GM23338 (cell line): ENCODE results near the gene PLS1. TPM values are rescaled to one million over a fixed set of nuclear protein-coding genes. Genes with fewer than 3 reads are reported as not detected.

Experiments used
- ATAC-seq: fragments of 200-7000 bp; cut with Tn5 transposase; 3 replicates; pipeline ENCODE4 v1.9.1; 2020
- DNase-seq: peaks from one replicate; pipeline ENCODE4 v3.0.0-alpha.2; 2015; ENCODE audit warnings: low spot score
- H2AFZ ChIP-seq: fragments of 200-600 bp; sonication (generic); 2 replicates; pipeline ENCODE4 v1.8.0; 2016; ENCODE audit warnings: antibody characterized with exemption, mild to moderate bottlenecking, moderate library complexity
- H3F3A ChIP-seq: fragments of 200-600 bp; sonication (generic); replicated peaks from 2 replicates; pipeline ENCODE4 v1.8.0; 2017; ENCODE audit warnings: antibody characterized with exemption, mixed run types, low read depth
- H3K27ac ChIP-seq: fragments of 200-600 bp; sonication (generic); 2 replicates; pipeline ENCODE4 v1.6.1; 2016; ENCODE audit warnings: low read depth
- H3K27me3 ChIP-seq: fragments of 200-600 bp; sonication (generic); 2 replicates; pipeline ENCODE4 v1.8.0; 2016; ENCODE audit warnings: mild to moderate bottlenecking, mixed run types, moderate library complexity; ENCODE audit not compliant: insufficient read depth
- H3K36me3 ChIP-seq: fragments of 200-600 bp; sonication (generic); 2 replicates; pipeline ENCODE4 v1.8.0; 2016; ENCODE audit warnings: mild to moderate bottlenecking; ENCODE audit not compliant: insufficient read depth
- H3K4me1 ChIP-seq: fragments of 200-600 bp; sonication (generic); 2 replicates; pipeline ENCODE4 v1.8.0; 2016; ENCODE audit warnings: mild to moderate bottlenecking, moderate library complexity; ENCODE audit not compliant: insufficient read depth
- H3K4me2 ChIP-seq: fragments of 200-600 bp; sonication (generic); 2 replicates; pipeline ENCODE4 v1.7.1; 2017; ENCODE audit warnings: mixed run types
- H3K4me3 ChIP-seq: fragments of 200-600 bp; sonication (generic); 2 replicates; pipeline ENCODE4 v1.6.1; 2016; ENCODE audit warnings: mixed run types
- H3K79me2 ChIP-seq: fragments of 200-600 bp; sonication (generic); replicated peaks from 2 replicates; pipeline ENCODE4 v1.8.0; 2017; ENCODE audit warnings: mild to moderate bottlenecking; ENCODE audit not compliant: insufficient read depth
- H3K9me2 ChIP-seq: fragments of 200-600 bp; sonication (generic); 2 replicates; pipeline ENCODE4 v1.8.0; 2017; ENCODE audit not compliant: insufficient read depth
- H4K20me1 ChIP-seq: fragments of 200-600 bp; sonication (generic); replicated peaks from 2 replicates; pipeline ENCODE4 v1.8.0; 2017; ENCODE audit warnings: mild to moderate bottlenecking; ENCODE audit not compliant: insufficient read depth
- H3K27ac Mint-ChIP-seq: 2 replicates; pipeline ENCODE4 v1.8.0; 2020; ENCODE audit warnings: inconsistent platforms, mild to moderate bottlenecking, moderate library complexity, mixed read lengths
- H3K27me3 Mint-ChIP-seq: 3 replicates; pipeline ENCODE4 v1.8.0; 2022; ENCODE audit warnings: low read depth, mild to moderate bottlenecking, moderate library complexity, mixed read lengths, inconsistent platforms; ENCODE audit not compliant: insufficient read depth, poor library complexity
- H3K36me3 Mint-ChIP-seq: 3 replicates; pipeline ENCODE4 v1.8.0; 2021; ENCODE audit warnings: low read depth, mild to moderate bottlenecking, inconsistent platforms, moderate library complexity, mixed read lengths
- H3K4me1 Mint-ChIP-seq: 3 replicates; pipeline ENCODE4 v1.8.0; 2020; ENCODE audit warnings: mild to moderate bottlenecking, inconsistent platforms, mixed read lengths
- H3K4me3 Mint-ChIP-seq: 3 replicates; pipeline ENCODE4 v1.8.0; 2021; ENCODE audit warnings: moderate library complexity, mild to moderate bottlenecking, inconsistent platforms, mixed read lengths
- H3K9me3 Mint-ChIP-seq: 3 replicates; pipeline ENCODE4 v1.8.0; 2020; ENCODE audit warnings: moderate library complexity, mild to moderate bottlenecking, inconsistent platforms, mixed read lengths
- CREB1 ChIP-seq: fragments of 250-450 bp; sonication (Bioruptor Pico); IDR thresholded peaks from 2 replicates; pipeline ENCODE4 v1.5.0; 2020; ENCODE audit warnings: low read depth, mild to moderate bottlenecking, moderate library complexity
- EZH2 ChIP-seq: fragments of 200-600 bp; sonication (generic); IDR thresholded peaks from one replicate; pipeline ENCODE4 v1.8.0; 2017; ENCODE audit warnings: antibody characterized with exemption, mild to moderate bottlenecking, low read depth; ENCODE audit not compliant: unreplicated experiment
- EZH2phosphoT487 ChIP-seq: fragments of 200-600 bp; sonication (generic); IDR thresholded peaks from one replicate; pipeline ENCODE4 v1.8.1; 2018; ENCODE audit warnings: antibody characterized with exemption; ENCODE audit not compliant: unreplicated experiment
- JUNB ChIP-seq: IDR thresholded peaks from one replicate; pipeline ENCODE4 v1.6.1; 2016; ENCODE audit warnings: antibody characterized with exemption; ENCODE audit not compliant: unreplicated experiment
- NANOG ChIP-seq: IDR thresholded peaks from 2 replicates; pipeline ENCODE4 v1.6.1; 2016; ENCODE audit warnings: antibody characterized with exemption, borderline replicate concordance
- POLR2AphosphoS5 ChIP-seq: IDR thresholded peaks from 2 replicates; pipeline ENCODE4 v1.6.1; 2016; ENCODE audit warnings: antibody characterized with exemption, low read depth
- REST ChIP-seq: IDR thresholded peaks from one replicate; pipeline ENCODE4 v1.6.1; 2018; ENCODE audit warnings: antibody characterized with exemption; ENCODE audit not compliant: unreplicated experiment
- STAT1 ChIP-seq: IDR thresholded peaks from one replicate; pipeline ENCODE4 v1.6.1; 2016; ENCODE audit warnings: antibody characterized with exemption; ENCODE audit not compliant: unreplicated experiment
- ZNF114 ChIP-seq: fragments of 250-450 bp; sonication (Bioruptor Pico); IDR thresholded peaks from 2 replicates; pipeline ENCODE4 v1.5.0; 2020; ENCODE audit warnings: mild to moderate bottlenecking, moderate library complexity
- ZNF331 ChIP-seq: fragments of 250-450 bp; sonication (Bioruptor Pico); IDR thresholded peaks from 2 replicates; pipeline ENCODE4 v1.5.0; 2020; ENCODE audit warnings: low read depth, mild to moderate bottlenecking, moderate library complexity
- ZNF462 ChIP-seq: fragments of 250-450 bp; sonication (Bioruptor Pico); IDR thresholded peaks from 2 replicates; pipeline ENCODE4 v1.5.0; 2020; ENCODE audit warnings: mild to moderate bottlenecking, moderate library complexity
- polyA plus RNA-seq: library from polyadenylated mRNA; unstranded; fragments of >200 nt; fragmentation: Nextera tagmentation; extraction: Ambion mirVana; gene quantifications from 2 replicates; pipeline ENCODE4 v1.2.1, GENCODE V29; 2016
- total RNA-seq: library from RNA; depleted of rRNA; stranded (reverse); fragments of >200 nt; shearing (Covaris generic); gene quantifications from 2 replicates; pipeline ENCODE4 v1.2.3, GENCODE V29; 2014
- TF ChIP-seq, protein P1 (sequence below), 2 experiments: fragments of 200-600 bp in 1 of 2; sonication (generic) in 1 of 2; conservative IDR thresholded peaks; 2 replicates each; pipeline versions ENCODE4 v1.5.1 to v1.6.1; 2016 to 2017; ENCODE audit warnings: antibody characterized with exemption in 2 of 2, low read depth in 2 of 2, mild to moderate bottlenecking in 2 of 2, moderate library complexity in 1 of 2
- TF ChIP-seq, protein P2 (sequence below): IDR thresholded peaks from 2 replicates; pipeline ENCODE4 v1.6.1; 2016; ENCODE audit warnings: antibody characterized with exemption

Gene PLS1
- total and polyA plus RNA-seq, 2 experiments from 2014 or later: 18.4 to 42.2 TPM

DNA sequence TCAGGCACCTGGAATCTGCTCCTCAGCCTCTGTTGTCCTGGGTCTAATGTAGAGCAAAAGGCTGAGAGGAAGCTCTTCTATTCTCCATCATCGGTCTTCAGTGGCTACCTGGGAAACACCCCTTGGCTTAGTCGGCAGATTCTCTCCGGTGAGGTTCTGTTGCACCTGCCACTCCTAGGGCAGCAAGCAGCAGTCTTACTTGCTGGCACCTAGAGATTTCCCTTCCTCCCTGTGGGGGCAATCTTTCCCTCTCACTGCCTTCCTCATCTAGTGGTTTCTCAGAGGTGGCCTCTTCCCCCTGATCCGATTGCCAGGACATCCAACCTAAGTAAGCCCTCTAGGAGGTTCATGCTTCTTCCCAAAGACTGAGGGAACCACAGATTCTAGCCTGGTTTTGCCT, 60.8 kb downstream of the PLS1 start:
- no peaks in the 10 kb centered on the region for H3K9me3 Mint-ChIP-seq
- no peaks in the 10 kb centered on the region for H3K36me3 ChIP-seq
- H3F3A ChIP-seq: no peaks in the 10 kb centered on the region
- no peak overlapping the region for H3K4me3 Mint-ChIP-seq
- peaks cover 4% of the 10 kb centered on the region for H3K27me3 Mint-ChIP-seq
- ATAC-seq (peak; percentile 85), DNase-seq (peak; percentile 41)
- H3K4me1 ChIP-seq: peaks cover 20% of the 10 kb centered on the region
- H3K79me2 ChIP-seq: no peaks in the 10 kb centered on the region
- no peaks in the 10 kb centered on the region; the same call in 1 of the 2 replicates for H4K20me1 ChIP-seq
- no peak overlapping the region for H3K4me2 ChIP-seq
- no peaks in the 10 kb centered on the region for H3K27me3 ChIP-seq
- no peak overlapping the region for H3K4me3 ChIP-seq
- H3K27ac ChIP-seq: peak overlapping the region; percentile 20; the same call in 1 of the 2 replicates
- H3K36me3 Mint-ChIP-seq: no peaks in the 10 kb centered on the region
- H3K4me1 Mint-ChIP-seq: peaks cover 33% of the 10 kb centered on the region
- H3K9me2 ChIP-seq: peaks cover under 1% of the 10 kb centered on the region; the same call in 1 of the 2 replicates
- TF ChIP-seq ZNF114 (CRISPR knock-in tag) (no peak), CREB1 (CRISPR knock-in tag) (no peak), REST (no peak), POLR2AphosphoS5 (no peak), ZNF331 (CRISPR knock-in tag) (no peak), NANOG (no peak), ZNF462 (CRISPR knock-in tag) (no peak), EZH2phosphoT487 (no peak), EZH2 (no peak), STAT1 (no peak), JUNB (no peak)
- TF ChIP-seq, protein P1, sequence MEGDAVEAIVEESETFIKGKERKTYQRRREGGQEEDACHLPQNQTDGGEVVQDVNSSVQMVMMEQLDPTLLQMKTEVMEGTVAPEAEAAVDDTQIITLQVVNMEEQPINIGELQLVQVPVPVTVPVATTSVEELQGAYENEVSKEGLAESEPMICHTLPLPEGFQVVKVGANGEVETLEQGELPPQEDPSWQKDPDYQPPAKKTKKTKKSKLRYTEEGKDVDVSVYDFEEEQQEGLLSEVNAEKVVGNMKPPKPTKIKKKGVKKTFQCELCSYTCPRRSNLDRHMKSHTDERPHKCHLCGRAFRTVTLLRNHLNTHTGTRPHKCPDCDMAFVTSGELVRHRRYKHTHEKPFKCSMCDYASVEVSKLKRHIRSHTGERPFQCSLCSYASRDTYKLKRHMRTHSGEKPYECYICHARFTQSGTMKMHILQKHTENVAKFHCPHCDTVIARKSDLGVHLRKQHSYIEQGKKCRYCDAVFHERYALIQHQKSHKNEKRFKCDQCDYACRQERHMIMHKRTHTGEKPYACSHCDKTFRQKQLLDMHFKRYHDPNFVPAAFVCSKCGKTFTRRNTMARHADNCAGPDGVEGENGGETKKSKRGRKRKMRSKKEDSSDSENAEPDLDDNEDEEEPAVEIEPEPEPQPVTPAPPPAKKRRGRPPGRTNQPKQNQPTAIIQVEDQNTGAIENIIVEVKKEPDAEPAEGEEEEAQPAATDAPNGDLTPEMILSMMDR (conservative IDR thresholded peaks at IDR 0.05; ENCODE audit: low read depth in 2 of 2): no peak
- TF ChIP-seq, protein P2, sequence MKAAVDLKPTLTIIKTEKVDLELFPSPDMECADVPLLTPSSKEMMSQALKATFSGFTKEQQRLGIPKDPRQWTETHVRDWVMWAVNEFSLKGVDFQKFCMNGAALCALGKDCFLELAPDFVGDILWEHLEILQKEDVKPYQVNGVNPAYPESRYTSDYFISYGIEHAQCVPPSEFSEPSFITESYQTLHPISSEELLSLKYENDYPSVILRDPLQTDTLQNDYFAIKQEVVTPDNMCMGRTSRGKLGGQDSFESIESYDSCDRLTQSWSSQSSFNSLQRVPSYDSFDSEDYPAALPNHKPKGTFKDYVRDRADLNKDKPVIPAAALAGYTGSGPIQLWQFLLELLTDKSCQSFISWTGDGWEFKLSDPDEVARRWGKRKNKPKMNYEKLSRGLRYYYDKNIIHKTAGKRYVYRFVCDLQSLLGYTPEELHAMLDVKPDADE: no peak
- H3K27ac Mint-ChIP-seq: no peak overlapping the region
- no peak overlapping the region for H2AFZ ChIP-seq
